ENCODE measurements around the gene DBN1. TPM values are rescaled to one million over a fixed set of nuclear protein-coding genes. Genes with fewer than 3 reads are reported as not detected.

The DBN1 gene
- polyA plus RNA-seq, 2 of the 4 experiments (the other 2 are of a cell fraction) = 47.7 to 107 TPM

DNA sequence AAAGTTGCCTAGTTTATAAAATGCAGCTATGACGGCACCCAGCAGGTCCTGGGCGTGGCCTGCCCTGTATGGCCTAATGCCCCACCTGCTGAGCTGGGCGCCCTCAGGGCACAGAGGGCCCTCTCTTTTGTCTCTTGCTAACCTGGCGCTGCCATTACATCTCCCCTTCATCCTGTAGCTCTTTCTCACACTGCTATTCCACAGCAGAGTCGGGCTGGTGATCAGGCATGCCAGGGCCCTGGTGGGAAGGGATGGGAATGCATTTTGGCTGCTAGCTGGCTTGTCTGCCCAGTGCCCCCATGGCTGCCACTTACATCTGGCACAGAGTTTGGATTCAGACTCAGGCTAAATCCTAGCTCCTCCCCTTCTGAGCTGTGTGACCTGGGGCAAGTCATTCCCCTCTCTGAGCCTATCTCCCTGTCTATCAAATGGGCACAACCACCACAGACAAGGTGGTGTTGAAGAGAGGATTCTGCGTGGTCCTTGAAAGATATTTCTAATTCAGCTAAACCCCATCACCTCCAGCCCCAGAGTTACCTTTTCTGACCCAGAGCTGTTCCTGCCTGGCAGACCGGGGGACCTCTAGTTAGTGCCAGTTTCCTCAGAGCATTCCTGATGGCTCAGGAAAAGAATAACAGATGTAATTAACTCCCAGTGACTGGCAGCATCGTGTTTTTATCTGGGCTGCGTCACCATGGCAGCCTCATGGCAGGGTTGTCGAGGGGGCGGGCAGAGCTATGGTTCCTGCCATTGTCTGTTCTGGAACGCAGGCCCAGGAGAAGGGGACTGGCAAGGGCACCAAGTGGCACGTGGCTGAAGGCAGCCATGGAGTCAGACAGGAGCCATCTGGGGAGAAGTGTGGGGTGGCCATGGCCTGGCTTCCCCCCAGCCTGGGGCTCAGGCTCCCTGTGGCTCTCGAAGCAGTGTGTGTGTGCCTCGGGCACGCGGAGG is 20.5 kb downstream of the DBN1 start:
- POLR2A ChIA-PET = interaction anchor here (4.0 kb wide), 1 partner anchor 50 kb away, joined by 35 read pairs; no protein-coding TSS in a partner anchor
- CTCF ChIA-PET = interaction anchor here (1.3 to 25.5 kb wide), 12 partner anchors 11 to 339 kb away, joined by 3 to 871 read pairs (median 35); partner anchors contain the start of genes DBN1, F12, GRK6 and PDLIM7
- no peak overlapping the region for H3K4me3 ChIP-seq
- FAIRE-seq = no peak
- no peak overlapping the region for H3K4me2 ChIP-seq
- H3K4me1 ChIP-seq = peaks cover 23% of the 10 kb centered on the region
- no peak for DNase-seq (ENCODE audit: low read depth in 1 of 2, low spot score in 1 of 2)
- no peak for ATAC-seq
- TF ChIP-seq KDM1A (IDR thresholded peaks at IDR 0.05; ENCODE audit: low read depth) = peak; percentile 52; the same call in 1 of the 2 replicates
- TF ChIP-seq, protein P1, sequence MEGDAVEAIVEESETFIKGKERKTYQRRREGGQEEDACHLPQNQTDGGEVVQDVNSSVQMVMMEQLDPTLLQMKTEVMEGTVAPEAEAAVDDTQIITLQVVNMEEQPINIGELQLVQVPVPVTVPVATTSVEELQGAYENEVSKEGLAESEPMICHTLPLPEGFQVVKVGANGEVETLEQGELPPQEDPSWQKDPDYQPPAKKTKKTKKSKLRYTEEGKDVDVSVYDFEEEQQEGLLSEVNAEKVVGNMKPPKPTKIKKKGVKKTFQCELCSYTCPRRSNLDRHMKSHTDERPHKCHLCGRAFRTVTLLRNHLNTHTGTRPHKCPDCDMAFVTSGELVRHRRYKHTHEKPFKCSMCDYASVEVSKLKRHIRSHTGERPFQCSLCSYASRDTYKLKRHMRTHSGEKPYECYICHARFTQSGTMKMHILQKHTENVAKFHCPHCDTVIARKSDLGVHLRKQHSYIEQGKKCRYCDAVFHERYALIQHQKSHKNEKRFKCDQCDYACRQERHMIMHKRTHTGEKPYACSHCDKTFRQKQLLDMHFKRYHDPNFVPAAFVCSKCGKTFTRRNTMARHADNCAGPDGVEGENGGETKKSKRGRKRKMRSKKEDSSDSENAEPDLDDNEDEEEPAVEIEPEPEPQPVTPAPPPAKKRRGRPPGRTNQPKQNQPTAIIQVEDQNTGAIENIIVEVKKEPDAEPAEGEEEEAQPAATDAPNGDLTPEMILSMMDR (IDR thresholded peaks at IDR 0.05) = no peak
- TF ChIP-seq ZFP36 (IDR thresholded peaks at IDR 0.05; ENCODE audit: borderline replicate concordance, partially characterized antibody) = peak; percentile 77
- 88% methylated on average over 16 of the region's 17 CpGs for WGBS (ENCODE audit: missing lambda C conversion rate)
- H3K9me3 ChIP-seq = no peaks in the 10 kb centered on the region
- H3K27ac ChIP-seq = no peak overlapping the region

DNA sequence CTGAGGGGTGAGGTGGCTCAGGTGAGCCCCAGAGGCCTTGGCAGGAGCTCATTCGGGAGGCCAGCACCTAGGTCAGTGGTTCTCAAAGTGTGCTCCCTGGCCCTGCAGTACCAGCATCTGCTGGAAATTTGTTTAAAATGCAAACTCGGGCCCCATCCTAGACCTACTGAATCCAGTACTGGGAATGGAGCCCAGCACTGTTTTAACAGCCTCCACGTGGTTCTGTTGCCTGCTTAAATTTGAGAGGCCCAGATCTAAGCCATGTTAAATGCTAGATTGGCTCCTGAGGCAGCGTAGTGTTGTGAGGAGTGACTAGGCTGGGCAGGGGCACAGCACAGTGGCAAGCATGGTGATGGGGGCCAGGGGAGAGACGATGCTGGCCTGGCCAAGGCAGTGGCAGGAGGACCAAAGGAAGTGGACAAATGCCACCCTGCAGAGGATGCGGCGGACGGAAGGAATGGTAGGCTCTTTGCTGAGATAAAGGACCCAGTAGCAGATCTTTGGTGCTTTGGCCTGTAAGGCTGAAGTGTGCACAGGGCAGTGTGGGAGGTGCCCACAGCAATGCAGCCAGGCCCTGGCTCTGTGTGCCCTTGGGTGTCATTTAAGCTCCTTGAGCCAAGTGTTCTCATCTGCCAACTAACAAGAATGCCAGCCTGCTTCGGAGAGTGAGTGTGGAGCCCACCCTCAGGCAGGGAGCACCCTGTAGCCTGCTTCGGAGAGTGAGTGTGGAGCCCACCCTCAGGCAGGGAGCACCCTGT is 22.6 kb downstream of the DBN1 start:
- ChIA-PET POLR2A (interaction anchor here (0.8 kb wide), 1 partner anchor 25 kb away, joined by 5 read pairs; the partner anchor contains the start of gene GRK6), CTCF (interaction anchor here (2.9 to 25.5 kb wide), 6 partner anchors 9 to 143 kb away, joined by 13 to 871 read pairs (median 248); partner anchors contain the start of genes F12, GRK6, PDLIM7 and PFN3)

More for the DNA sequence above, 22.6 kb downstream of the DBN1 start:
- Histone ChIP-seq H3K9me3 (no peaks in the 10 kb centered on the region), H3K4me3 (no peak overlapping the region), H3K4me2 (no peak overlapping the region), H3K27ac (no peak overlapping the region; a peak in 1 of 6 replicates), H3K4me1 (peaks cover 25% of the 10 kb centered on the region)
- TF ChIP-seq, protein P2, sequence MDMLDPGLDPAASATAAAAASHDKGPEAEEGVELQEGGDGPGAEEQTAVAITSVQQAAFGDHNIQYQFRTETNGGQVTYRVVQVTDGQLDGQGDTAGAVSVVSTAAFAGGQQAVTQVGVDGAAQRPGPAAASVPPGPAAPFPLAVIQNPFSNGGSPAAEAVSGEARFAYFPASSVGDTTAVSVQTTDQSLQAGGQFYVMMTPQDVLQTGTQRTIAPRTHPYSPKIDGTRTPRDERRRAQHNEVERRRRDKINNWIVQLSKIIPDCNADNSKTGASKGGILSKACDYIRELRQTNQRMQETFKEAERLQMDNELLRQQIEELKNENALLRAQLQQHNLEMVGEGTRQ (IDR thresholded peaks at IDR 0.05) = no peak
- TF ChIP-seq, protein P3, sequence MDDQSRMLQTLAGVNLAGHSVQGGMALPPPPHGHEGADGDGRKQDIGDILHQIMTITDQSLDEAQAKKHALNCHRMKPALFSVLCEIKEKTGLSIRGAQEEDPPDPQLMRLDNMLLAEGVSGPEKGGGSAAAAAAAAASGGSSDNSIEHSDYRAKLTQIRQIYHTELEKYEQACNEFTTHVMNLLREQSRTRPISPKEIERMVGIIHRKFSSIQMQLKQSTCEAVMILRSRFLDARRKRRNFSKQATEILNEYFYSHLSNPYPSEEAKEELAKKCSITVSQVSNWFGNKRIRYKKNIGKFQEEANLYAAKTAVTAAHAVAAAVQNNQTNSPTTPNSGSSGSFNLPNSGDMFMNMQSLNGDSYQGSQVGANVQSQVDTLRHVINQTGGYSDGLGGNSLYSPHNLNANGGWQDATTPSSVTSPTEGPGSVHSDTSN (IDR thresholded peaks at IDR 0.05) = no peak
- TF ChIP-seq PHF8 (IDR thresholded peaks at IDR 0.05; ENCODE audit: borderline replicate concordance, low read depth) (no peak), EHF (CRISPR knock-in tag; IDR thresholded peaks at IDR 0.05) (no peak), JUN (IDR thresholded peaks at IDR 0.05) (no peak), ZSCAN20 (CRISPR knock-in tag; IDR thresholded peaks at IDR 0.05) (no peak), HOXB5 (CRISPR knock-in tag; IDR thresholded peaks at IDR 0.05) (no peak), BHLHE40 (IDR thresholded peaks at IDR 0.05; ENCODE audit: low read depth, low read length) (no peak)
- TF ChIP-seq, protein P4, sequence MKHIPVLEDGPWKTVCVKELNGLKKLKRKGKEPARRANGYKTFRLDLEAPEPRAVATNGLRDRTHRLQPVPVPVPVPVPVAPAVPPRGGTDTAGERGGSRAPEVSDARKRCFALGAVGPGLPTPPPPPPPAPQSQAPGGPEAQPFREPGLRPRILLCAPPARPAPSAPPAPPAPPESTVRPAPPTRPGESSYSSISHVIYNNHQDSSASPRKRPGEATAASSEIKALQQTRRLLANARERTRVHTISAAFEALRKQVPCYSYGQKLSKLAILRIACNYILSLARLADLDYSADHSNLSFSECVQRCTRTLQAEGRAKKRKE (CRISPR knock-in tag; IDR thresholded peaks at IDR 0.05; ENCODE audit: low read depth) = no peak
- DNase-seq (ENCODE audit: low read depth in 1 of 2, low spot score in 1 of 2) (no peak), FAIRE-seq (no peak), ATAC-seq (no peak)
- WGBS (ENCODE audit: missing lambda C conversion rate) = 85% methylated on average over 10 of the region's 10 CpGs

Data from A549 (cell line).